Measurements from ENCODE around the gene MAPKAP1.

Gene MAPKAP1

GRCh38 chr9:125537442-125538091, 169.4 kb downstream of the MAPKAP1 start:
- TF ChIP-seq GATA1 (IDR thresholded peaks at IDR 0.05; ENCODE audit: low read depth, low read length) (no peak), POLR2A (IDR thresholded peaks at IDR 0.05; ENCODE audit: low read length) (no peak)
- DNase-seq, result no peak

GRCh38 chr9:125536776-125537175, 170.2 kb downstream of the MAPKAP1 start:
- TF ChIP-seq POLR2A (IDR thresholded peaks at IDR 0.05; ENCODE audit: low read length) (no peak), GATA1 (IDR thresholded peaks at IDR 0.05; ENCODE audit: low read depth, low read length) (no peak)
- DNase-seq, result no peak

DNA sequence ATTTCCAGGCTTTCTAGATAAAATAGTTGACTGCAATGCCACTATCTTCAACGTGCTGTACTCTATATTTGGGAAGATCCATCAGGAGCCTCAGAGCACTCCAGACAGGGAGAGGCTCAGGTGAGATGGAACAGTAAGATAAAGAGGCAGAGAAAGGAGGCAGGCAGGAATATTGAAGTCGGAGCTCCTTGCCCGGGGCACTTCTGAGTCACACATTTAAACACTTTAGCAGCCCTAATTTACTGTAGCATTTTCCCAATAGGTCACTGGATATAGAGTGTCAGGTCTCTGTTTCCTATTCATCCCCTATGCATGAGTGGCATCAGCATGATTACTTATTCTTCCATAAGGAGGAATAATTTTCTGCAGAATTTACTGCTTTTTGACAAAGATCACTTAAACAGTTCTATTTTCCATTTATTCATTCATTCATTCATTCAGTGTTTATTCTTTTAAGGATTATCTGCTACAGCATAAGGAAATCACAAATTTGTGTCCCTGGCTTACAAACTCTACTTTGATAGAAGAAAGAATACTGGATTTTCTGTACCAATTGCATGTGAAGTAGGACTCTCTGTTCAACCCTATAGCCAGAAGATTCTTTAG, 170.7 kb downstream of the MAPKAP1 start:
- TF ChIP-seq POLR2A (IDR thresholded peaks at IDR 0.05; ENCODE audit: low read length) (no peak), GATA1 (IDR thresholded peaks at IDR 0.05; ENCODE audit: low read depth, low read length) (no peak)
- DNase-seq, result no peak

DNA sequence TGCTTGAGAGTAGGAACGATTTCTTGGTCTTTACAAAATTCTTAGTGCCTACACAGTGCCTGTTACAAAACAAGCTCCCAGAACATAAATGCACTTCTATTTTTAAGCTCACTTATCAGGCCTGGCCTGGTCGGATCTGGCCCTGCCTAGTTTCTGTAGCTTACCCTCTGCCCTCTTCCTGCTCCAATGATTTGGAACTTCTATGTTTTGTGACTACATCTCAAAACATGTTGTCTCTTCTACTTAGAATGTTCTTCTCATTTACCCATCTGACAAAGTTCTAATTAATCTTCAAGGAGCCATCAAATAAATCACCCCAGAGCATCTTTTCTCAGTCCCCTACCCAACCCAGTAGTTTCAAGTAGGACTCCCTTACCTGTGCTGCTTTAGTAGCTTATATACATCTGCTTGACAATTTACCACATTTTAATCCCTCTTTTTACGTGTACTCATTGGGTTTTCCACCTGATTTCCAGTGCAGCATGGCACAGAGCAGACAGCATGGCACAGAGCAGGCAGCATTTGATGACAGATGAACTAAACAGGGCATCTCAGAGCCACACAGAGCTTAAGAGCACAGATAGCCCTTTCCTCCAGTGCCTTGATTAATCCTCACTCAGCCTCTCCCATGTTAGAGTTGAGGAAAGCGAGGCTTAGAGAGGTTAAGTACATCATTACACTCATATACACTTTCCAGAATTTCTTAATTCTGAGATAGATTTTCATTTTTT, 171.9 kb downstream of the MAPKAP1 start:
- no peak for DNase-seq
- TF ChIP-seq GATA1 (IDR thresholded peaks at IDR 0.05; ENCODE audit: low read depth, low read length) (no peak), POLR2A (IDR thresholded peaks at IDR 0.05; ENCODE audit: low read length) (no peak)

GRCh38 chr9:125532812-125533594, 174.0 kb downstream of the MAPKAP1 start:
- no peak for TF ChIP-seq GATA1 (IDR thresholded peaks at IDR 0.05; ENCODE audit: low read depth, low read length)
- TF ChIP-seq POLR2A (IDR thresholded peaks at IDR 0.05; ENCODE audit: low read length), result no peak
- DNase-seq, result no peak

DNA sequence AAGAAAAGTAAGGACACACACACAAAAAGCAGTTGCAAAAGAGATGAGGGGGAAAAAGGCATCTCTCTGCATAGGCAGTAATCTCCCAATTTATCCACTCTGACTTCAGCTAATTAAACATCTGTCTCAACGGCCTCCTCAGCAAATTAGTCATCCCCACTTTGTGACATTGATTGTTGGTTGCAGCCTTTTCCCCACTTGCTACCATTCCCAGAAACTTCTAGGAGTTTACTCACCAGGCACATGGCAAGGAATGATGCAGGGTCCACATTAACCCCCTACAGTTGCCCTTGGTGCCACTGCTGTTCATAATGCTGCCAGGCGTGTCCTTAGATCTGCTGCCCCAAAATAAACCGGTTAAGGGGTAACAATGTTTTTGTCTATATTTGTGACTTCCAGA, 174.6 kb downstream of the MAPKAP1 start:
- TF ChIP-seq GATA1 (IDR thresholded peaks at IDR 0.05; ENCODE audit: low read depth, low read length) (no peak), POLR2A (IDR thresholded peaks at IDR 0.05; ENCODE audit: low read length) (no peak)
- DNase-seq, result no peak

GRCh38 chr9:125529589-125530515, 177.2 kb downstream of the MAPKAP1 start:
- no peak for TF ChIP-seq GATA1 (IDR thresholded peaks at IDR 0.05; ENCODE audit: low read depth, low read length)
- no peak for TF ChIP-seq POLR2A (IDR thresholded peaks at IDR 0.05; ENCODE audit: low read length)
- no peak for DNase-seq

DNA sequence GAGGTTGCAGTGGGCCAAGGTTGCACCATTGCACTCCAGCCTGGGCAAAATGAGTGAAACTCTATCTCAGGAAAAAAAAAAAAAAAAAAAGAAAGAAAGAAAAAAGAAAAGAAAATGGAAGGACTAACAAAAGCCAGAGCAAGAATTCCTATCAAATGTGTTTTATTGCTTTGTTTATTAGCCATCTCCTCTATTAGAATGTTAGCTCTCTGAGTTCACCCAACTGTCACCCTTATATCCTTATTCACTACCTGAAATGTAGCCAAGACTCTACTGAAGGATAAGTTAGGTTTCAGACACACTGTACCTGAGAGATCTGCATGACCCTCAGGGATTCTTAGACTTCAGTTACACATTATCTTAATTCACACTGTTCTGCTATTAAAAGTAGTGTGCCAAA, 177.9 kb downstream of the MAPKAP1 start:
- no peak for DNase-seq
- TF ChIP-seq POLR2A (IDR thresholded peaks at IDR 0.05; ENCODE audit: low read length), result no peak
- no peak for TF ChIP-seq GATA1 (IDR thresholded peaks at IDR 0.05; ENCODE audit: low read depth, low read length)

DNA sequence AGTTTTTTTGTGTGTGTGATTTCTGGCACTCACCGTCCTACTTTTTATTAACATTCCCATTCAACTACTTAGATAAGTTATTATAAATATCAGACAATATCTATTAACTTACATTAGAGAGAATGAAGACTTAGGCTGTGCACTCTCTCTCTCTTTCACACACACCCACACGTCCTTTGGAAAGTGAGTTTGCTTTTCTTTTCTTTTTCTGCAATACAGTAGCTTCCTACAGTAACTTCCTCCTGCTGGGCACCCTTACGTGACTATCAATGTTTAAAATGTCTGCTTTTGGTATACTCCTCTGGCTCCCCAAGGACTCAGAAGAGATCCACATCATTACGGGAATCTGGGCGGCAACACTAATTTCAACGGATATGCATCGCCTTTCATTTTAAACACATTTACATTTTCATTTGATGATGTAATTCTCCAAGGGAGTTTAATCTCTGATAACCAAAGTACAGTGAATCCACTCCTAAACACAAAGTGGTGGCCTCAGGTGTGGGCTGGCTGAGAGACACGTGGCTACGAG, 179.5 kb downstream of the MAPKAP1 start:
- no peak for TF ChIP-seq GATA1 (IDR thresholded peaks at IDR 0.05; ENCODE audit: low read depth, low read length)
- TF ChIP-seq POLR2A (IDR thresholded peaks at IDR 0.05; ENCODE audit: low read length), result no peak
- DNase-seq, result no peak

GRCh38 chr9:125525921-125526631, 180.9 kb downstream of the MAPKAP1 start:
- no peak for DNase-seq
- TF ChIP-seq GATA1 (IDR thresholded peaks at IDR 0.05; ENCODE audit: low read depth, low read length) (no peak), POLR2A (IDR thresholded peaks at IDR 0.05; ENCODE audit: low read length) (no peak)

DNA sequence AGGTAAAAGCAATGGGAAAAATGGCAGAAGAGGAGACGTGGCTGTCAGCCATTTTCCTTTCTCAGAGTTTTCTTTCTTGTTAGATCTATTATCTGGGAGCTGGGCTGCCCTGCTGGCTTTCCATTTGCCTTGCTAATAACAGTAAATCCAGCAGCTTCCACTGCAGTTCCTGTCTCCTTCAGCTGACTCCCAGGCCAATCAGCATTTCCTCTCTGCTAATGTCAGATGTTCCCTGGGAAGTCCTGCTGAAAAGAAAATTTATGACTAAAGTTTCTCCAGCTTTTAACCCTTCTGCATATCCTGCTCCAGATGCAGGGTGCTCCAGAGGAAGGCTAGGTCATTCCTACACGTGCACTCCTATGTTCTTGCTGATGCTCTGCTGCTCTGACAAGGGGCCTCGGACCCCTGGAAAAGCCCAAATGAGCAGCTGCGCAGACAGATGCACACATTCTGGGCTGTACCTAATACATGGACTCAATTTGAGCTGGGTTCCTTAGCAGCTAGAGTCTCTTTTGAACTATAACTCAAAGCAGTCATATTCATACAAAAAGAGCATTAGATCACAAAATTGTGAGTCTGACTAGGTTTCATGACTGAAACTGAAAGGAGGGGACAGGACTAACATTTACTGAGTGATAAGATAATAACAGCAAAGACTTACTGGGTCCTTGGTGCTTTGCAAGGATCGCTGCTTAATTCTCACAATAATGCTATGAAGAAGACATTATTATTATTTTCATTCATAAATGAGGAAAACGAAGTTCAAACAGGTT, 182.2 kb downstream of the MAPKAP1 start:
- DNase-seq, result no peak
- TF ChIP-seq GATA1 (IDR thresholded peaks at IDR 0.05; ENCODE audit: low read depth, low read length), result no peak
- no peak for TF ChIP-seq POLR2A (IDR thresholded peaks at IDR 0.05; ENCODE audit: low read length)
